ENCODE results near the gene NTSR1.

GRCh38 chr20:62804021-62804626 is 95.5 kb downstream of the NTSR1 start:
- TF ChIP-seq CTCF (IDR thresholded peaks at IDR 0.05) = no peak
- TF ChIP-seq POLR2A (IDR thresholded peaks at IDR 0.05) = no peak
